Measurements from ENCODE around the gene BBS9. TPM values are rescaled to one million over a fixed set of nuclear protein-coding genes. Genes with fewer than 3 reads are reported as not detected.

The BBS9 gene
- total RNA-seq, 1 experiment from 2014 or later, result 26.4 TPM

DNA sequence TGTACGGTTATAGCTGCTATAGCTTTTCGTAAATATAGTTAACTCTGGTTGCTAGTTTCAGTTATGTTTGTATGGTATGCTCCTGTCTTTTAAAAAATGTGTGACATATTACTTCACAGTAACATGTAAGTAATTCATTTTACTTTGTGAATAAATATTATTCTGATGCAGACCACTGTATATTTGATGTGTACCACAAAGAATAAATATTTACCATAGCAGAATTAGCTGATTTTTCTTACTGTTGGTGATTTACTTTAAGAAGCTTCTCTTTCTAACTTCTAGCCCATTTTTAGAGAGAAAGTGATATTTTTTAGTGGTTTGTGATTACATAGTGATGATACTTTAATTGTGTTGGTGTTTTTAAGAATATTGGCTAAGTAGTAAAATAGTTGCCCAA, 292.8 kb downstream of the BBS9 start:
- Histone ChIP-seq H2BK12ac (ENCODE audit: insufficient read length, low read depth, low read length) (no peak overlapping the region), H3K4ac (ENCODE audit: low read depth, low read length) (no peak overlapping the region), H2BK5ac (ENCODE audit: insufficient read length, low read length) (no peak overlapping the region), H3K4me1 (ENCODE audit: insufficient read depth, low read length) (no peaks in the 10 kb centered on the region; the same call in 1 of the 2 replicates), H3K27me3 (ENCODE audit: insufficient read depth, low read length) (no peaks in the 10 kb centered on the region), H2BK120ac (ENCODE audit: low read depth, low read length, poor library complexity, severe bottlenecking) (no peak overlapping the region), H3K14ac (ENCODE audit: insufficient read depth, low read length) (no peak overlapping the region), H3K56ac (ENCODE audit: insufficient read length, low read depth, low read length) (no peak overlapping the region), H3K23me2 (ENCODE audit: insufficient read length, low read depth, low read length, poor library complexity, severe bottlenecking) (no peaks in the 10 kb centered on the region), H3K27ac (ENCODE audit: insufficient read length, low read depth, low read length) (no peak overlapping the region), H3K9me3 (ENCODE audit: control insufficient read depth, low read depth, low read length) (no peaks in the 10 kb centered on the region), H4K8ac (replicated peaks; ENCODE audit: insufficient read length, low read depth, low read length) (no peak overlapping the region), H3K79me2 (ENCODE audit: insufficient read depth, low read length) (no peaks in the 10 kb centered on the region), H2BK20ac (ENCODE audit: low read depth, low read length, poor library complexity, severe bottlenecking) (no peak overlapping the region), H2AFZ (ENCODE audit: low read length) (no peak overlapping the region), H3K4me2 (ENCODE audit: insufficient read depth, insufficient read length, low read length) (no peak overlapping the region), H4K20me1 (ENCODE audit: control insufficient read depth, insufficient read depth, insufficient read length) (no peaks in the 10 kb centered on the region), H3K9ac (ENCODE audit: extremely low read depth, insufficient read length, low read length) (no peak overlapping the region), H4K91ac (ENCODE audit: insufficient read length, low read depth, low read length) (no peak overlapping the region), H3T11ph (ENCODE audit: low read length) (no peak overlapping the region), H3K79me1 (ENCODE audit: insufficient read depth, low read depth, low read length, poor library complexity, severe bottlenecking) (no peaks in the 10 kb centered on the region), H3K18ac (ENCODE audit: insufficient read length, low read depth, low read length) (no peak overlapping the region), H2AK5ac (ENCODE audit: insufficient read length, low read length) (no peak overlapping the region), H3K23ac (ENCODE audit: insufficient read length, low read depth, low read length) (no peak overlapping the region), H4K5ac (ENCODE audit: insufficient read length, low read depth, low read length) (no peak overlapping the region), H2BK15ac (ENCODE audit: low read depth, low read length) (no peak overlapping the region)
- no peaks in the 10 kb centered on the region; the same call in 1 of the 2 replicates for H3K27me3 Mint-ChIP-seq (ENCODE audit: low read depth)
- WGBS (ENCODE audit: extremely low coverage, insufficient read length, low lambda C conversion rate), result no CpG with 5 or more reads among the region's 2 CpGs
- no peak for DNase-seq
- H3K4me1 Mint-ChIP-seq, result peaks cover 8 to 17% of the 10 kb centered on the region in 2 experiments
- TF ChIP-seq, protein P1, sequence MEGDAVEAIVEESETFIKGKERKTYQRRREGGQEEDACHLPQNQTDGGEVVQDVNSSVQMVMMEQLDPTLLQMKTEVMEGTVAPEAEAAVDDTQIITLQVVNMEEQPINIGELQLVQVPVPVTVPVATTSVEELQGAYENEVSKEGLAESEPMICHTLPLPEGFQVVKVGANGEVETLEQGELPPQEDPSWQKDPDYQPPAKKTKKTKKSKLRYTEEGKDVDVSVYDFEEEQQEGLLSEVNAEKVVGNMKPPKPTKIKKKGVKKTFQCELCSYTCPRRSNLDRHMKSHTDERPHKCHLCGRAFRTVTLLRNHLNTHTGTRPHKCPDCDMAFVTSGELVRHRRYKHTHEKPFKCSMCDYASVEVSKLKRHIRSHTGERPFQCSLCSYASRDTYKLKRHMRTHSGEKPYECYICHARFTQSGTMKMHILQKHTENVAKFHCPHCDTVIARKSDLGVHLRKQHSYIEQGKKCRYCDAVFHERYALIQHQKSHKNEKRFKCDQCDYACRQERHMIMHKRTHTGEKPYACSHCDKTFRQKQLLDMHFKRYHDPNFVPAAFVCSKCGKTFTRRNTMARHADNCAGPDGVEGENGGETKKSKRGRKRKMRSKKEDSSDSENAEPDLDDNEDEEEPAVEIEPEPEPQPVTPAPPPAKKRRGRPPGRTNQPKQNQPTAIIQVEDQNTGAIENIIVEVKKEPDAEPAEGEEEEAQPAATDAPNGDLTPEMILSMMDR (conservative IDR thresholded peaks at IDR 0.05), result no peak
- H3K27ac Mint-ChIP-seq, result no peak overlapping the region
- H3K36me3 Mint-ChIP-seq (ENCODE audit: insufficient read depth in 1 of 3, low read depth in 3 of 3), result no peaks in the 10 kb centered on the region
- no peak overlapping the region for H3K4me3 Mint-ChIP-seq
- H3K9me3 Mint-ChIP-seq, result no peaks in the 10 kb centered on the region
